DMS53 treated with DMSO at 0.1 percent for 48 hours (cell line): ENCODE results near the gene MFAP4.
A peak's percentile ranks its signal among the peaks of the same experiment; 100 is the strongest.

Experiments used
- DNase-seq: peaks from one replicate; lab custom pipeline; 2025; ENCODE audit not compliant: unreplicated experiment; lab: John Stamatoyannopoulos, UW

MFAP4 gene

GRCh38 chr17:19385521-19385983, 1.4 kb downstream of the MFAP4 start:
- DNase-seq, result no peak

- no peak for DNase-seq
Measured at GRCh38 chr17:19384723-19385391, 2.1 kb downstream of the MFAP4 start.

- DNase-seq, result no peak
Measured at GRCh38 chr17:19383681-19384470, 3.1 kb downstream of the MFAP4 start.

- DNase-seq, result no peak
Measured at GRCh38 chr17:19382531-19383444, 4.2 kb downstream of the MFAP4 start.

GRCh38 chr17:19381741-19382444, 5.1 kb downstream of the MFAP4 start:
- DNase-seq, result no peak

GRCh38 chr17:19381361-19381740, 5.6 kb downstream of the MFAP4 start:
- no peak for DNase-seq

GRCh38 chr17:19380481-19381301, 6.3 kb downstream of the MFAP4 start:
- DNase-seq, result no peak

GRCh38 chr17:19379361-19380065, 7.5 kb downstream of the MFAP4 start:
- no peak for DNase-seq

- no peak for DNase-seq
Measured at GRCh38 chr17:19378416-19379360, 8.3 kb downstream of the MFAP4 start, which contains the start of gene MAPK7. MAPK7 (plus strand) TSS chr17:19378498; CDS start chr17:19378901, 403 bp downstream.

GRCh38 chr17:19377602-19378415, 9.2 kb downstream of the MFAP4 start:
- peak; percentile 96 for DNase-seq

- peak; percentile 22 for DNase-seq
Measured at GRCh38 chr17:19376811-19377210, 10.2 kb downstream of the MFAP4 start.

GRCh38 chr17:19375732-19376131, 11.3 kb downstream of the MFAP4 start:
- DNase-seq, result no peak

GRCh38 chr17:19374136-19374535, 12.9 kb downstream of the MFAP4 start:
- no peak for DNase-seq

- DNase-seq, result no peak
Measured at GRCh38 chr17:19372866-19373504, 14.0 kb downstream of the MFAP4 start.

- no peak for DNase-seq
Measured at GRCh38 chr17:19372439-19372838, 14.6 kb downstream of the MFAP4 start.

- no peak for DNase-seq
Measured at GRCh38 chr17:19372011-19372370, 15.0 kb downstream of the MFAP4 start.
